A549 (cell line): ENCODE results near the gene SERPING1.

ENCODE experiments used
- BHLHE40 ChIP-seq: IDR thresholded peaks from 2 replicates; pipeline ENCODE4 v1.6.1; 2012; ENCODE audit warnings: low read depth, low read length, inconsistent platforms
- CBX8 ChIP-seq: fragments of 200-600 bp; sonication (generic); IDR thresholded peaks from 2 replicates; pipeline ENCODE4 v1.6.1; 2016
- CHD2 ChIP-seq: fragments of 150-350 bp; IDR thresholded peaks from 2 replicates; pipeline ENCODE4 v1.6.1; 2014; ENCODE audit warnings: low read length; ENCODE audit not compliant: partially characterized antibody
- HDAC2 ChIP-seq: fragments of 200-600 bp; sonication (generic); IDR thresholded peaks from 2 replicates; pipeline ENCODE4 v1.6.1; 2016
- MYC ChIP-seq: IDR thresholded peaks from 2 replicates; pipeline ENCODE4 v1.6.1; 2012; ENCODE audit warnings: mild to moderate bottlenecking, inconsistent platforms, low read length, improper control_type of control experiment, borderline replicate concordance
- PHF8 ChIP-seq: fragments of 200-600 bp; sonication (generic); IDR thresholded peaks from 2 replicates; pipeline ENCODE4 v1.6.1; 2016; ENCODE audit warnings: low read depth, mild to moderate bottlenecking, antibody characterized with exemption, moderate library complexity, borderline replicate concordance
- POLR2A ChIP-seq: IDR thresholded peaks from 2 replicates; pipeline ENCODE4 v1.6.1; 2012; ENCODE audit warnings: mild to moderate bottlenecking, low read length
- POLR2AphosphoS2 ChIP-seq: conservative IDR thresholded peaks from 2 replicates; pipeline ENCODE4 v1.6.1; 2012; ENCODE audit warnings: low read length, improper control_type of control experiment, inconsistent platforms
- RAD21 ChIP-seq, 2 experiments: fragments of >200 bp in 1 of 2; sonication (Bioruptor Twin) in 1 of 2; formaldehyde crosslinking in 1 of 2; IDR thresholded peaks in 1 of 2; conservative IDR thresholded peaks in 1 of 2; 2 replicates in 1 of 2; 3 replicates in 1 of 2; pipeline ENCODE4 v1.6.1; 2012 to 2018; ENCODE audit warnings: inconsistent platforms in 1 of 2
- RCOR1 ChIP-seq: fragments of 150-350 bp; IDR thresholded peaks from 2 replicates; pipeline ENCODE4 v1.6.1; 2014; ENCODE audit warnings: antibody characterized with exemption, low read length, low read depth
- TF ChIP-seq, protein P1 (sequence below): fragments of >200 bp; sonication (Bioruptor Twin); formaldehyde crosslinking; IDR thresholded peaks from 3 replicates; pipeline ENCODE4 v1.5.1; 2016
- TF ChIP-seq, protein P2 (sequence below): IDR thresholded peaks from 2 replicates; pipeline ENCODE4 v1.6.1; 2012
- TF ChIP-seq, protein P3 (sequence below): fragments of 450-650 bp; IDR thresholded peaks from 2 replicates; pipeline ENCODE4 v1.6.1; 2014; ENCODE audit warnings: antibody characterized with exemption
- TF ChIP-seq, protein P4 (sequence below): fragments of 200-600 bp; sonication (generic); IDR thresholded peaks from 2 replicates; pipeline ENCODE4 v1.6.1; 2016; ENCODE audit warnings: antibody characterized with exemption, mild to moderate bottlenecking, moderate library complexity

DNA sequence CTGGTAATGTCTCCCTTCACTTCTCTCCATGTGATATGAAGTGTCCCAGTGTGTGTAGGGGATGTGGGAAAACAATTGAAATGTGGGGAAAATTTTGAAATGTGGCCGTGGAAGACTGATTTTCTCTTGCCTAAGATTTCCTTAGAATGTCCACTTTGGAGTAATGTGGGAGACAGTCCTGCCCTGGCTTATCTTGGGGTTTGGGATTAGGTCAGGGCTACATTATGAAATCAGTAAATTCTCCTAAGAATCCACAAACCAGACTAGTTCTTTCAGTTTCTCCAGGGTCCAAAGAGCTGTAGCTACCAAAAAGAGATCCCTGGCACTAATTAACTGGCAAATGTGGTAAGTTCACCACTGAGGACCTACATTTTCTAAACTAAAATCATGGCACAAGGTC is 29.4 kb downstream of the SERPING1 start:
- TF ChIP-seq, protein P1, sequence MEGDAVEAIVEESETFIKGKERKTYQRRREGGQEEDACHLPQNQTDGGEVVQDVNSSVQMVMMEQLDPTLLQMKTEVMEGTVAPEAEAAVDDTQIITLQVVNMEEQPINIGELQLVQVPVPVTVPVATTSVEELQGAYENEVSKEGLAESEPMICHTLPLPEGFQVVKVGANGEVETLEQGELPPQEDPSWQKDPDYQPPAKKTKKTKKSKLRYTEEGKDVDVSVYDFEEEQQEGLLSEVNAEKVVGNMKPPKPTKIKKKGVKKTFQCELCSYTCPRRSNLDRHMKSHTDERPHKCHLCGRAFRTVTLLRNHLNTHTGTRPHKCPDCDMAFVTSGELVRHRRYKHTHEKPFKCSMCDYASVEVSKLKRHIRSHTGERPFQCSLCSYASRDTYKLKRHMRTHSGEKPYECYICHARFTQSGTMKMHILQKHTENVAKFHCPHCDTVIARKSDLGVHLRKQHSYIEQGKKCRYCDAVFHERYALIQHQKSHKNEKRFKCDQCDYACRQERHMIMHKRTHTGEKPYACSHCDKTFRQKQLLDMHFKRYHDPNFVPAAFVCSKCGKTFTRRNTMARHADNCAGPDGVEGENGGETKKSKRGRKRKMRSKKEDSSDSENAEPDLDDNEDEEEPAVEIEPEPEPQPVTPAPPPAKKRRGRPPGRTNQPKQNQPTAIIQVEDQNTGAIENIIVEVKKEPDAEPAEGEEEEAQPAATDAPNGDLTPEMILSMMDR, result no peak
- no peak for TF ChIP-seq HDAC2
- TF ChIP-seq, protein P2, sequence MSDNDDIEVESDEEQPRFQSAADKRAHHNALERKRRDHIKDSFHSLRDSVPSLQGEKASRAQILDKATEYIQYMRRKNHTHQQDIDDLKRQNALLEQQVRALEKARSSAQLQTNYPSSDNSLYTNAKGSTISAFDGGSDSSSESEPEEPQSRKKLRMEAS, result no peak
- TF ChIP-seq MYC, result no peak
- TF ChIP-seq CBX8, result no peak
- TF ChIP-seq POLR2AphosphoS2, result no peak
- TF ChIP-seq CHD2, result no peak
- no peak for TF ChIP-seq PHF8
- no peak for TF ChIP-seq BHLHE40
- no peak for TF ChIP-seq RAD21 (conservative IDR thresholded peaks at IDR 0.05 in 1 of 2, IDR thresholded peaks at IDR 0.05 in 1 of 2)
- TF ChIP-seq POLR2A, result no peak
- no peak for TF ChIP-seq RCOR1
- TF ChIP-seq, protein P3, sequence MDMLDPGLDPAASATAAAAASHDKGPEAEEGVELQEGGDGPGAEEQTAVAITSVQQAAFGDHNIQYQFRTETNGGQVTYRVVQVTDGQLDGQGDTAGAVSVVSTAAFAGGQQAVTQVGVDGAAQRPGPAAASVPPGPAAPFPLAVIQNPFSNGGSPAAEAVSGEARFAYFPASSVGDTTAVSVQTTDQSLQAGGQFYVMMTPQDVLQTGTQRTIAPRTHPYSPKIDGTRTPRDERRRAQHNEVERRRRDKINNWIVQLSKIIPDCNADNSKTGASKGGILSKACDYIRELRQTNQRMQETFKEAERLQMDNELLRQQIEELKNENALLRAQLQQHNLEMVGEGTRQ, result no peak
- TF ChIP-seq, protein P4, sequence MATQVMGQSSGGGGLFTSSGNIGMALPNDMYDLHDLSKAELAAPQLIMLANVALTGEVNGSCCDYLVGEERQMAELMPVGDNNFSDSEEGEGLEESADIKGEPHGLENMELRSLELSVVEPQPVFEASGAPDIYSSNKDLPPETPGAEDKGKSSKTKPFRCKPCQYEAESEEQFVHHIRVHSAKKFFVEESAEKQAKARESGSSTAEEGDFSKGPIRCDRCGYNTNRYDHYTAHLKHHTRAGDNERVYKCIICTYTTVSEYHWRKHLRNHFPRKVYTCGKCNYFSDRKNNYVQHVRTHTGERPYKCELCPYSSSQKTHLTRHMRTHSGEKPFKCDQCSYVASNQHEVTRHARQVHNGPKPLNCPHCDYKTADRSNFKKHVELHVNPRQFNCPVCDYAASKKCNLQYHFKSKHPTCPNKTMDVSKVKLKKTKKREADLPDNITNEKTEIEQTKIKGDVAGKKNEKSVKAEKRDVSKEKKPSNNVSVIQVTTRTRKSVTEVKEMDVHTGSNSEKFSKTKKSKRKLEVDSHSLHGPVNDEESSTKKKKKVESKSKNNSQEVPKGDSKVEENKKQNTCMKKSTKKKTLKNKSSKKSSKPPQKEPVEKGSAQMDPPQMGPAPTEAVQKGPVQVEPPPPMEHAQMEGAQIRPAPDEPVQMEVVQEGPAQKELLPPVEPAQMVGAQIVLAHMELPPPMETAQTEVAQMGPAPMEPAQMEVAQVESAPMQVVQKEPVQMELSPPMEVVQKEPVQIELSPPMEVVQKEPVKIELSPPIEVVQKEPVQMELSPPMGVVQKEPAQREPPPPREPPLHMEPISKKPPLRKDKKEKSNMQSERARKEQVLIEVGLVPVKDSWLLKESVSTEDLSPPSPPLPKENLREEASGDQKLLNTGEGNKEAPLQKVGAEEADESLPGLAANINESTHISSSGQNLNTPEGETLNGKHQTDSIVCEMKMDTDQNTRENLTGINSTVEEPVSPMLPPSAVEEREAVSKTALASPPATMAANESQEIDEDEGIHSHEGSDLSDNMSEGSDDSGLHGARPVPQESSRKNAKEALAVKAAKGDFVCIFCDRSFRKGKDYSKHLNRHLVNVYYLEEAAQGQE, result no peak
